Fibroblast of villous mesenchyme (primary cell): Measurements from ENCODE around the gene WFDC6. TPM values are rescaled to one million over a fixed set of nuclear protein-coding genes. Genes with fewer than 3 reads are reported as not detected.

Experiments used
- DNase-seq: peaks from one replicate; pipeline ENCODE4 v3.0.0-alpha.2; 2010; ENCODE audit warnings: low read depth
- H3K4me3 ChIP-seq: 2 replicates; pipeline ENCODE4 v1.5.1; 2011; ENCODE audit warnings: low read depth, mild to moderate bottlenecking, low read length
- total RNA-seq: library from RNA; depleted of rRNA; stranded (reverse); fragments of >200 nt; gene quantifications from 2 replicates; pipeline ENCODE4 v1.2.3, GENCODE V29; 2012
- TF ChIP-seq, protein P1 (sequence below): IDR thresholded peaks from 2 replicates; pipeline ENCODE4 v1.5.1; 2012; ENCODE audit warnings: low read depth, mild to moderate bottlenecking, low read length; ENCODE audit not compliant: insufficient read depth

Gene WFDC6
- total RNA-seq, 1 donor = not detected

DNA sequence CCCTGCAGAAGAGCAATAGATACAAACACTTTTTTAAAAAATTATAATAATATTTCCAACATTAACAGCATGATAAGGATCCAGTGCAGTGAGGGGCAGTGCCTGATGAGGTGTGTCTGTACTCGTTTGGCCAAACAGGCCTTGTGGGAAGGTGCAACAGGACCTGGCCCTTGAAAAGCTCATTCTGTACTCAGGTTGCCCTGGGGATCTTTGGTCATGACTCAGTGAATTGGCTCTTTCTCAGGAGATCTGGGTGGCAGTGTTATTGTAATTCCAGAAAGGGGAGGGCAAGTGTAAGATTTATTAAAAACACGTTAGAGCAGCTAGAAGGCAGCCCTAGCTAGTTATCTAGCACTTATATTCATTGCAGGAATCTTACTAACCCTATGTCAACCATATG lies 21.0 kb downstream of the WFDC6 start:
- no peak for DNase-seq
- H3K4me3 ChIP-seq = no peak overlapping the region
- TF ChIP-seq, protein P1, sequence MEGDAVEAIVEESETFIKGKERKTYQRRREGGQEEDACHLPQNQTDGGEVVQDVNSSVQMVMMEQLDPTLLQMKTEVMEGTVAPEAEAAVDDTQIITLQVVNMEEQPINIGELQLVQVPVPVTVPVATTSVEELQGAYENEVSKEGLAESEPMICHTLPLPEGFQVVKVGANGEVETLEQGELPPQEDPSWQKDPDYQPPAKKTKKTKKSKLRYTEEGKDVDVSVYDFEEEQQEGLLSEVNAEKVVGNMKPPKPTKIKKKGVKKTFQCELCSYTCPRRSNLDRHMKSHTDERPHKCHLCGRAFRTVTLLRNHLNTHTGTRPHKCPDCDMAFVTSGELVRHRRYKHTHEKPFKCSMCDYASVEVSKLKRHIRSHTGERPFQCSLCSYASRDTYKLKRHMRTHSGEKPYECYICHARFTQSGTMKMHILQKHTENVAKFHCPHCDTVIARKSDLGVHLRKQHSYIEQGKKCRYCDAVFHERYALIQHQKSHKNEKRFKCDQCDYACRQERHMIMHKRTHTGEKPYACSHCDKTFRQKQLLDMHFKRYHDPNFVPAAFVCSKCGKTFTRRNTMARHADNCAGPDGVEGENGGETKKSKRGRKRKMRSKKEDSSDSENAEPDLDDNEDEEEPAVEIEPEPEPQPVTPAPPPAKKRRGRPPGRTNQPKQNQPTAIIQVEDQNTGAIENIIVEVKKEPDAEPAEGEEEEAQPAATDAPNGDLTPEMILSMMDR = no peak

DNA sequence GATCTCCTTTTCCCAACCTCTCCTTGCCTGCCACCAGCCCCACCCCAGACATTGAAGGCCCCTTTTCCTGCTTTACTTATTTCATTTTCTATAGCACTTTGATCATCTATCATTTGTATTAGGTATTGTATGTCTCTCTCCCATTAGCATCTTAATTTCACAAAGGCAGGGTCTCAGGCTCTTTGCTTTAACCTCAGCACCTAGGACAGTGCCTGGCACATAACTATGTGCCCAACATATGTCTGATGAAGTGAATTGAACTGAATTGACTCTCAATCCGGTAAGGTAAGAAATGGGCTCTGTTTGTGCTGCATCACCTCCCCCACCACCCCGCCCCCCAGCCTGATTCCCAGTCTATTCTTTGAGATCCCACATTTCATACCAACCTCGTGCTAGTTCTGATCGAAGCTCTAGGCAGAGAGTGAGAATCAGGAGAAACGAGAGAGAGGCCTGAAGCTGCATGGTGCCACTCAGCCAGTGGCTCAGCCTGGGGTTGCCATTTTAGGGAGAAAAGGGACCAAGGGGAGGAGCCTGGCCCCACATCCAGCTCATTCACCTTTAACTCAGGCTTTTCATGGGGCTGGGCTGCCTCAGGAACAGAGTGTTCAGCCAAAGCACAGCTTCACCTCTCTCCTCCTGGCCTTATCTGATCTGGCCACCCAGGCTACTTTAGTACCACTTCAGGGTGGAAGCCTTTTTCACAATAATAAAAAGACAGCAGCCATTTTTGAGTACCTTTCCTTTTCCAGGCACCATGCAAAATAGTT lies 24.0 kb downstream of the WFDC6 start, which contains the start of gene SPINT3:
SPINT3 (minus strand) TSS at position 476 of the 767 bp plus-strand sequence; CDS start at position 462, 14 bp downstream.
- no peak for DNase-seq
- no peak within 1 kb of the TSS for H3K4me3 ChIP-seq
- TF ChIP-seq, protein P1 = no peak

DNA sequence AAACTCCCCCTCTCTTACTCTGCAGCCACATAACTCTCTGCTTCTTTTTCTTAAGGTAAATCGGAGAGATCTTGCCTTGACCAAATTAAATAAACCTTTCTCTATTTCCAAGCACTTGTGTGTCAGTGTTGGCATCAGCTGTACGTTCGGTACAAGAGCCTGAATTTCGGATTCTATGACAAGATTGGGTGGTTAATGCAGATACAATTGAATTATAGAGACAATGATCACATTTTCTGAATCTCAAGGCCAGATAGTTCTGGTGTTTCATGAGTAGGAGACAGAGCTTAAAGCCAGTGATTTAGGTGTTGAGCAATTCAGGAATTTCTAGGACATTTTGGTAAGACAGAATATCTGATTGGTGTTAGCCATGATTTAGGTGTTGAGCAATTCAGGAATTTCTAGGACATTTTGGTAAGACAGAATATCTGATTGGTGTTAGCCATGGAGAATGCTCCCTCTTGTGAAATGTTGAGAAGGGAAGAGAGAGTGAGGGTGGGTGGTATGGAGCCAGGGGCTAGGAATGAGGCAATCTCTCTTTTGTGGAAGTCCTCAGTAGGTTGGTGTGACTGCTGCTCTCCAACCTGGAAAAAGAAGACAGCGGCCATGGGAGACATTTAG lies 28.9 kb downstream of the WFDC6 start:
- TF ChIP-seq, protein P1 = no peak
- no peak overlapping the region for H3K4me3 ChIP-seq
- no peak for DNase-seq

DNA sequence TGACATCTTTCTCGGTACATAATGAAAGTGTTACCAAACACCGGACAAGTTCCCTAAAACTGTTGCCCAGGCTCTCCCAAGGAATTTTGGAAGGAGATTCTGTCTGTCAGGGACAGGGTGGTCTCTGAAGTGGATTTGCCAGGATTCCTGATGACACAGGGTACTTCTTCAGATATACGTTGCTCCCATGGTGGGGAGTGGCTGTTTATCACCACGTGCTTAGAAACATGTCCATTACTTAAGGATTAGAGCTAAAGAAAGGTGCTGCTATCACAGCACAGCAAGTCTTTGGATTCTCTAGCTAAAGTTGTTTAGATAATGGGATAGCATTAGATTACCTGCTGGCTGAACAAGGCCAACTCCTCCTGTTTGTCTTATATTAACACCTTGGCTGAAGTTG lies 30.2 kb downstream of the WFDC6 start:
- no peak overlapping the region for H3K4me3 ChIP-seq
- DNase-seq = no peak
- TF ChIP-seq, protein P1 = no peak

DNA sequence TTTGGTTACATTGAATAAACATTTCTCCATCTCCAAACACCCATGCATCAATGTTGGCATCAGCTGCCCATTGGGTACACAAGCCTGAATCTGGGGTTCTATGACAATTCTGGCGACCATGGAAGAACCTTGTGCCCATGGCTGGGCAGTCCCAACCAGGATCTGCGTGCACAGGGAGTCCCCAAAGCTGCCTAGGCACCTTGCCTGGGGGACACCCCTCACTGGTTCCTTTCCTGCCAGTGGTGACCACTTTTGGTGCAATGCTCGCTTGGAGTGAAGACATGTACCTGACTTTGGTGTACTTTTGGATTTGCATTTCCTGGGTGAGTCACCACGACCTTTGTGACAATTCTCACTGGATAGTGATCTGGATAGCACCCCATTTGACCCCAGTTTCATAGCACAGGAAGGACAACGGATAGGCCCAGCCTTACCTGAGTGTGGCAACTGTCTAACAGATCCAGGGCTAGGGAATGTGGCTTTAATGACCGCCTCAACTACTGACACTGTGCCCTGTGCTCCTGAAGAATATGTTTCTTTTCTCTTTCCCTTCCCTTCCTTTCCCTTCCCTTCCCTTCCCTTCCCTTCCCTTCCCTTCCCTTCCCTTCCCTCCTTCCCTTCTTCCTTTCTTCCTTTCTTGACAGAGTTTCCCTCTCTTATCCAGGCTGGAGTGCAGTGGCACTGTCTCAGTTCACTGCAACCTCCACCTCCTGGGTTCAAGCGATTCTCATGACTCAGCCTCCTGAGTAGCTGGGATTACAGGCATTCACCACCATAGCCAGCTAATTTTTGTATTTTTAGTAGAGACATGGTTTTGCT lies 31.0 kb downstream of the WFDC6 start:
- no peak for DNase-seq
- H3K4me3 ChIP-seq = no peak overlapping the region
- TF ChIP-seq, protein P1 = no peak

DNA sequence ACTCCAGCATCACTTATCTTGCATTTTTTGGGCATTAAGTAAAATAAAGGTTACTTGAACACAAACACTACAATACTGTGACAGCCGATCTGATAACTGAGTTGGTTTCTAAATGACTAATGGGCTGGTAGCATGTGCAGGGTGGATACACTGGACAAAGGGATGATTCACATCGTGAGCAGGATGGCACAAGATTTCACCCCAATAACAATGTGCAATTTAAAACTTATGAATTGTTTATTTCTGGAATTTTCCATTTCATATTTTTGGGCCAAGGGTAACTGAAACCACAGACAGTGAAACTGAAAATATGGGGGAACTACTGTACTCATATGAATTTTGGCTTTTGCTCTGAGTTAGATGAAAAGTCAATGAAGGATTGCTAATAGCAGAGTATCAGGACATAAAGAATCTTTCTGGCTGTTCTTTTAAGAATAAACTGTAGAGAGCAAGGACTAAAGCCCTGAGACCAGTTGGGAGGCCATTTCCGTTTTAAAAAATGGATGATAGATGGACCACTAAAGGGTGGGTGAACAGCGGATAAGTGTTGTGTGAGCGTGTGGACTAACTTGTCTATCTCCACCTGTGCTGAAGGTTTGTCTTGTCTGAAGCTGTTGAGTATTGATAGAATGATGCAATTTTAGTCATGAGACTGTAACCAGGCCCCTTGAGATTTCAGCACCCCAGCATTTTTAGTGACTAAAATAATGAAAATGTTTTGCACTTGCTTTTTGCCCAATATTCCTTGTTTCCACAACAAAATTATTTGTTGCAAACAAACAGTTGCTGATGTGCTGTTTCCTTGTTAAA lies 32.1 kb downstream of the WFDC6 start:
- TF ChIP-seq, protein P1 = no peak
- H3K4me3 ChIP-seq = no peak overlapping the region
- no peak for DNase-seq
